CD1c-positive myeloid dendritic cell (primary cell): ENCODE results near the gene SHMT2.

Source experiments
- DNase-seq: peaks from one replicate; pipeline ENCODE4 v3.0.0-alpha.2; 2016; ENCODE audit errors: extremely low spot score

SHMT2 gene

GRCh38 chr12:57227315-57228115, 2.0 kb upstream of the SHMT2 start:
- no peak for DNase-seq

- DNase-seq: peak; percentile 57
These were observed 371 bp upstream of the SHMT2 start for GRCh38 chr12:57229046-57229633.

GRCh38 chr12:57230381-57231155, 1.1 kb downstream of the SHMT2 start:
- no peak for DNase-seq

- DNase-seq: no peak
These were observed 1.9 kb downstream of the SHMT2 start for GRCh38 chr12:57231276-57232021.

GRCh38 chr12:57232156-57232756, 2.7 kb downstream of the SHMT2 start:
- no peak for DNase-seq

GRCh38 chr12:57233357-57234232, 4.1 kb downstream of the SHMT2 start:
- DNase-seq: peak; percentile 62

GRCh38 chr12:57234233-57234570, 4.7 kb downstream of the SHMT2 start:
- no peak for DNase-seq

- peak; percentile 79 for DNase-seq
These were observed 5.1 kb downstream of the SHMT2 start for GRCh38 chr12:57234571-57235016.

GRCh38 chr12:57235017-57235727, 5.7 kb downstream of the SHMT2 start:
- DNase-seq: no peak

GRCh38 chr12:57235728-57236131, 6.2 kb downstream of the SHMT2 start:
- no peak for DNase-seq

GRCh38 chr12:57236201-57236924, 6.9 kb downstream of the SHMT2 start:
- no peak for DNase-seq

- DNase-seq: no peak
These were observed 7.5 kb downstream of the SHMT2 start for GRCh38 chr12:57236925-57237595.

- no peak for DNase-seq
These were observed 8.1 kb downstream of the SHMT2 start for GRCh38 chr12:57237596-57237931.

GRCh38 chr12:57237932-57238853, 8.7 kb downstream of the SHMT2 start:
- no peak for DNase-seq

GRCh38 chr12:57238854-57239554, 9.5 kb downstream of the SHMT2 start:
- DNase-seq: peak; percentile 95

- no peak for DNase-seq
These were observed 10.1 kb downstream of the SHMT2 start for GRCh38 chr12:57239587-57240065.
